HG02571 (cell line): ENCODE data around the gene PGBD2.
A peak's percentile ranks its signal among the peaks of the same experiment; 100 is the strongest.
"Not testable (repeated sequence)": the region's sequence is repeated elsewhere in the genome, so short reads cannot be mapped to it uniquely, and the experiment has no call there.

Experiments used
- ATAC-seq: cut with Tn5 transposase; IDR thresholded peaks from one replicate; pipeline ENCODE4 v1.9.1; 2021; ENCODE audit warnings: mild to moderate bottlenecking, moderate library complexity; ENCODE audit not compliant: unreplicated experiment

Gene PGBD2

DNA sequence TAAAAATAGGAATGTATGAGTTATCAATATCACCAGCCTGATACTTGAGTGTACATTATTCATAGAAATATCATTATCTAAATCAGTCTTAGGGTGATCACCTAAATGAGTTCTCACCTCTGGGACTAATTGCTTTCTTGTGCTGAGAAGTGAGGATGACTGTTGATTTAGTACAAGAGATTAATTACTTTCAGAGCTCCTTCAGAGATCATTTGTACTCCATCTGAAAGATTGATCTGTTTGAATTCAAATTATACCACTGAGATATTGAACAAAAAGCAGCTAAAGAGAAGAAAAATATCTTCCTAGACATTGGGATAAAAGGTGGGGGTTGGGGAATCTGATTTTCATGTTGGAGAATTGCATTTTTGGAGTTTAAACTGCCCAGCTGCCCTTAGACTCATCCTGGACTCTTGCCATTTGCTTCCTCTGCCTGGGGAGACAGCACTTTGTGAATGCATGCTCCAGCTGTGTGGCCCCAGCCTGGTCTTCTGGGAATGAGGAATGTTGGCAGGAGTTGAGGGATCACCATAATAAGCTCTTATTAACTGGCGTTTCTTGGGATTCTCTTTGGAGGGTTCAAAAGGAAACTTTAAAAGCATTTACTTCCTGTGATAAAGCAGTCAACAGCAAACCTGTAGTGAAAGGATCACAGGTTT lies 19.7 kb upstream of the PGBD2 start:
- ATAC-seq, result no peak

DNA sequence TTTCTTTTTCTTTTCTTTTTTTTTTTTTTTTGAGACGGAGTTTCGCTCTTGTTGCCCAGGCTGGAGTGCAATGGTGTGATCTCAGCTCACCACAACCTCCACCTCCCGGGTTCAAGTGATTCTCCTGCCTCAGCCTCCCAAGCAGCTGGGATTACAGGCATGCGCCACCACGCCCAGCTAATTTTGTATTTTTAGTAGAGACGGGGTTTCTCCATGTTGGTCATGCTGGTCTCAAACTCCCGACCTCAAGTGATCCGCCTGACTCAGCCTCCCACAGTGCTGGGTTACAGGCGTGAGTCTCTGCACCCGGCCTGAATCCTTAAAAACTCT lies 16.2 kb upstream of the PGBD2 start:
- not testable (repeated sequence) for ATAC-seq

DNA sequence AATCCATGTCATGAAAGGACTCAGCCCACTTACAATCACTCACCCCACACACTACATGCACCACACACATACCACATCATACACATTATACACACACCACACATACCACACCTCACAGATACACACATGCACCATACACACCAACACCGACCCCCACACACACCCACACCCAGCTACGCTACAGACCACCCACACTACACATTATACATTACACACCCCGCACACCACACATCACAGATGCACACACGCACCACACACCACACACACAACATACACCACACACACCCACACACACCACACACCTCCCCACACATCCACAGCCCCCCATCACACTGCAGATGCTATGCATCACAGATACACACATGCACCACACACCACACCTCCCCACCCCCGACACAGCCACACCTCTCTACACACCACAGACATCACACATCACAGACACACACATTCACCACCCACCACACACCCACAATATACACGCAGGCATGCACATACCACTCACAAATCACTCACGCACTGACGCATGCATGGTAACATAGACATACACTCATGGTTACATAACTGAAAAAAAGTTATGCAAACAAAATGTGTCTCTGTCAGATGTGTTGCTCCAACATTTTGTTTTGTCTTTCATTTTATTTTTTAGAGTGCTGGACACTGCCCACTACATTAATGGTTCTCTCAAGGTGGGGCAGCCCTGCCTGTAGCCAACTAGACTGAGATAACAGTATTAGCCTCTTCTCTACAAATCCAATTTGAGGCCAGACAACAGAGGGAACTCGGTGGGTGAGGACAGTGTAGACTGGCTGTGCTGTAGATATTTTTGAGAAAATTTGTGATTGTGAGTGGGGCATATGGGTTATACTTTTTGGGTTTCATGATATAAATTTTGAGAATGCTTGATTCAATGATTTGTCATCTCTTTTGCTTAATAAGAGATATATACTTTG lies 15.2 kb upstream of the PGBD2 start:
- ATAC-seq, result no peak

DNA sequence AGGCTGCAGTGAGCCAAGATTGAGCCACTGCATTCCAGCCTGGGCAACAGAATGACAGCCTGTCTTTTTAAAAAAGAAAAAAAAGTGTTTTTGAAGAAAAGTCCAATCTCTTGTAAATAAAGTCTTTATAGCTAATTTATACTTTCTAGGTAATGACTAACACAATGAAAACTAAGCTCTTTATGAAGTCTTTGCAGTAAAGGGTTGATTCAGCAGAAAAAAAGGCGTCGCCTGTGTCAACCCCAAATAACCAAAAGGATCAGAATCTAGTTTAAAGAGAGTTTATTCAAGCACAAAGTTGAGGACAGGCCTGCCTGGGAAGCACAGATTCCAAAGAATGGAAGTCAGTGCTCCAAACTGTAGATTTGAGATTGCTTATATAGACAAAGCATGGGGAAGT lies 14.3 kb upstream of the PGBD2 start:
- ATAC-seq, result no peak

DNA sequence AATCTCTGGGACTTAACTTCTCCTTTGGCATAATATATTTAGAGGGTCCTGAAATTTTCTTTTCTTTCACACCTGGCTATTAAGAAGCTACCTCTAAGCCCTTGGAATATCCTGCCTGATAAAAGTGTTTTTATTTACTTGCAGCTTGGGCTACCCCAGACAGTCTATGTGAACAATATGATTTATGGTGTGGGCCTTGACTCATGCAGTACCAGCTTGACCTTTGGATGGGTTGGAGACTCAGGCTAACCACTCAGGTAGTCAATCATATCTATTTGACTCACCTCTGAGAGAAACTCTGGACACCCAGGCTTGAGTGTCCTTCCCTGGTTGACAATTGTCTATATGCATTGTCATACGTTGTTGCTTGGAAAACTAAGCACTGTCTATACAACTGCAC lies 13.4 kb upstream of the PGBD2 start:
- ATAC-seq, result no peak

DNA sequence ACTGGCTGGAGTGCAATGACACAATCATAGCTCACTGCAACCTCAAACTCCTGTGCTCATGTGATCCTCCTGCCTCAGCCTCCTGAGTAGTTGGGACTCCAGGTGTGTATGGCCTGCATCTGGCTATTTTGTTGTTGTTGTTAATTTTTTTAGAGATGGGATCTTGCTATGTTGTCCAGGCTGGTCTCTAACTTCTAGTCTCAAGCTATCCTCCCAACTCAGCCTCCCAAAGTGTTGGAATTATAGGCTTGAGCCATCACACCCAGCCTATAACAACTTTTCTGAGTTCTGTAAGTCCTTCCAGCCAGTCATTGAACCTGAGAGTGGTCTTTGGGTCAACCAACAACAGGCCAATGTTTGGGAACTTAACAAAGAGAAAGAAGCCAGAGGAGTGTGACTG lies 11.2 kb upstream of the PGBD2 start:
- ATAC-seq, result no peak

DNA sequence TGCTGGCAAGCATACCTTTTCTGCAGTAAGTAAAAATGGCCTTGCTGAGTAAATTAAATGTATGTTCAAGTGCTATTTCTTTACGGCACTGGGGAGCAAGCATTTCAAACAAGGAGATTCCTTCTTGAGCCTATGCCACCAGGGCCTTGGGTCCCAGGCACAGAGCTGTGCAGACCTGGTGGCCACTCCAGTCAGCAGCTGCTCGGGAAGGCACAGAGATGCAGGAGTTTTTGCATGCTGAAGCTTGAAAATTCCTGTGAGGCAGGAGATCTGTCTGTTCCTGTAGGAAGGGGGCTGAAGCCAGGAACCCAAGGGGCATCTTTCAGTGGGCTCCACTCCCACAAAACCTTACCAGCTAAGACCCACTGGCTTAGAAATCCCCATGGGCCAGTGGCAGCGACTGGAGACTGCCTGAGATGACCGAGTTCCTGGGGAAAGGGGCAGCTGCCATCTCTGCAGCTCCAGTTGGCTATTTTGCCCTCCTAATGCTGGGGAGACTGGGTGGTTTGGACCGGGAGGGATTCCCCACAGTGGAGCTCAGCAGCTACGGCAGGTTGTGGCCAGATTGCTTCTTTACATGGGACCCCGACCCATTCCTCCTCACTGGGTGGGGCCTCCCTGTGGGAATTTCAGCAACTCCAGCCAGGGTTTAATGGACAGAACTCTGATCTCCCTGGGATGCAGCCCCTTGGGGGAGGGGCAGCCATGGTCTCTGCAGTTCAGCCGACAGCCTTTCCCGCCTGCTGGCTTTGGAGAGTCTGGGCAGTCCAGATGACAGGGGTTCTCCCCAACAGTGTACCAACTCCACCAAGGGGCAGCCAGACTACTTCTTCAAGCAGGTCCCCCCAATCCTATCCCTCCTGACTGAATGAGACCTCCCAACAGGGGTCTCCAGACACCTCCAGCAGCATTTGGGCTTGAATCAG lies 8.4 kb upstream of the PGBD2 start:
- no peak for ATAC-seq

DNA sequence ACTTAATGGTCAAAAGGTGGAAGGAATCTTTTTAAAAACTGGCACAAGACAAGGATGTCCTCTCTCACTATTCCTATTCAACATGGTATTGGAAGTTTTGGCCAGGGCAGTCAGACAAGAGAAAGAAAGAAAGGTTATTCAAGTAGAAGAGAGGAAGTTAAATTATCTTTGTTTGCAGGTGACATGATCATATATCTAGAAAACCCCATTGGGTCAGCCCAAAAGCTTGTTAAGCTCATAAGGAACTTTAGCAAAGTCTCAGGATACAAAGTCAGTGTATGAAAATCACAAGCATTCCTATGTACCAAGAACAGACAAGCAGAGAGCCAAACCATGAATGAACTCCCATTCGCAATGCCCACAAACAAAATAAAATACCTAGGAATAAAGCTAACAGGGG lies 5.4 kb upstream of the PGBD2 start:
- no peak for ATAC-seq

DNA sequence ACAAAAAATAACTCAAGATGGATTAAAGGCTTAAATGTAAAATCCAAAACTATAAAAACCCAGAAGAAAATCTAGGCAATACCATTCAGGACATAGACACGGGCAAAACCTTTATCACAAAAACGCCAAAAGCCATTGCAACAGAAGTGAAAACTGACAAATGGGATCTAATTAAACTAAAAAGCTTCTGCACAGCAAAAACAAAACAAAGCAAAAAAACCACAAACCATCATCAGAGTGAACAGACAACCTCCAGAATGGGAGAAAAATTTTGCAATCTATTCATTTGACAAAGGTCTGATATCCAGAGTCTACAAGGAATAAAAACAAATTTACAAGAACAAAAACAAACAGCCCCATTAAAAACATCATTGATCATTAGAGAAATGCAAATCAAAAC lies 4.5 kb upstream of the PGBD2 start:
- ATAC-seq, result no peak

DNA sequence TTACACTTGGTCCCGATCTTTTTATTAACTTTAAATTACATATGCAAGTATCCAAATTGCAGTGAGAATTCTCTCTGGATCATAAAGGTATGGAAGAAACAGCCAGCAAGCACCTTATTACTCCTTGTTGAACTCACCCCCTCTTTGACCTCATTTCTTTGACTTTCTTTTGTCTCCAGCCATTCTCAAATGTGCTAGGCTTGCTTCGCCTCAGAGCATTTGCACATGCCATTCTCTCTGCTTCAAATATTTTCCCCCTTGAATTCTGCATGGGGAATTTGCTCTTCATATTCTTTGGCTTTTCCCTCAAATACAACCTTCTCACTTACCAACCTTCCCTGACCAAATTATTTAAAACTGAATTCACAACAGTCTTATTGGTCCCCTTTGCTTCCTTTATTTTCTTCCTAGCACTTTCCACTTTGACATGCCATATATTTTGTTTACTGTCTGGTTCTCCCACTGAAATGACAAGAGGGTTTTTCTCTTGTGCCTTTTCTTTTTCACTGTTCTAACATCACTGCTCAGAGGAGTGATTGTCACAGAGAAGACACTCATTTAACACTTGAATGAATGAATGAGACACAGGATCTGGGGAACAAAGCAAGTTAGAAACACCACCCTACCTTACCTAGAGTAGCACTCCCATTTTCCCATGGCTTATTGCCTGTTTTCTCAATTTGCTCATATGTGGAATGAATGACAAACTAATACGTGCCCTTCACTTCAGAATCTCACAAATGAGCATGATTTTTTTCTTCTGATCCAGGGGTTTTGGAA lies 1.4 kb upstream of the PGBD2 start:
- no peak for ATAC-seq

DNA sequence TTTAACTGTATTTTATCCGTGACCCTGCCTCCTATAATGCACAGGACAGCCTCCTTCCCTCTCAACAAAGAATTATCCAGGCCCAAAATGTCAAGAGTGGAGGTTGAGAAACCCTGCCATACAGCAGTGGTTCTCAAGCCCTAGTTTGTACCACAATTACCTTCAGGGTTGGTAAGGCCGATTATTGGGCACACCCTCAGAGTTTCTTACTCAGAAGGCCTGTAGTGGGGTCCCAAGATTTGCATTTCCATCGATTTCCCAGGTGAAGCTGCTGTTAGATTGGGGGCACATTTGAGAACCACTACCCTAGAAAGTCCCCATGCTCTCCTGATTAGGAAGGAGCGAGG lies 400 bp upstream of the PGBD2 start:
- no peak for ATAC-seq

DNA sequence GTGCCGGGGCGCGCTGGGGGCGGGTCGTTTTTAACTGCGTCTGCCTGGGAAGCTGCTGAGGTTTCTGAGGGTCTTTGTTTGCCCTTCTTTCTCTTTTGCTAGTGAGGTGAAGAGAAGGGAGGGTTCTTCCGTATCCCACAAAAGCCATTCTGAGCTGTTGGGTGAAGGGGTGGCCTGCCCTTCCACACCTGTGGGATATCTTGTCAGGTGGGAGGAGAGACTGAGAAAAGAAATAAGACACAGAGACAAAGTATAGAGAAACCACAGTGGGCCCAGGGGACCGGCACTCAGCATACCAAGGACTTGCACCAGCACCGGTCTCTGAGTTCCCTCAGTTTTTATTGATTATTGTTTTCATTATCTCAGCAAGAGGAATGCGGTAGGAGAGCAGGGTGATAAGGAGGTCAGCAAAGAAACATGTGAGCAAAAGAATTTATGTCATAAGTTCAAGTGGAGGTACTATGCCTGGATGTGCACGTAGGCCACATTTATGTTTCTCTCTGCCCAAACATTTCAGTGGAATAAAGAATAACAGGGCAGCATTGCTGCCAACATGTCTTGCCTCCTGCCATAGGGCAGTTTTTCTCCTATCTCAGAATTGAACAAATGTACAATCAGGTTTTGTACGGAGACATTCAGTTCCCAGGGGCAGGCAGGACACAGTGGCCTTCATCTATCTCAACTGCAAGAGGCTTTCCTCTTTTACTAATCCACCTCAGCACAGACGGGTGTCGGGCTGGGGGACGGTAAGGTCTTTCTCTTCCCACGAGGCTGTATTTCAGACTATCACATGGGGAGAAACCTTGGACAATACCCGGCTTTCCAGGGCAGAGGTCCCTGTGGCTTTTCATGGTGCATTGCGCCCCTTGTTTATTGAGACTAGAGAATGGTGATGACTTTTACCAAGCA lies 972 bp downstream of the PGBD2 start:
- ATAC-seq, result peak; percentile 16

DNA sequence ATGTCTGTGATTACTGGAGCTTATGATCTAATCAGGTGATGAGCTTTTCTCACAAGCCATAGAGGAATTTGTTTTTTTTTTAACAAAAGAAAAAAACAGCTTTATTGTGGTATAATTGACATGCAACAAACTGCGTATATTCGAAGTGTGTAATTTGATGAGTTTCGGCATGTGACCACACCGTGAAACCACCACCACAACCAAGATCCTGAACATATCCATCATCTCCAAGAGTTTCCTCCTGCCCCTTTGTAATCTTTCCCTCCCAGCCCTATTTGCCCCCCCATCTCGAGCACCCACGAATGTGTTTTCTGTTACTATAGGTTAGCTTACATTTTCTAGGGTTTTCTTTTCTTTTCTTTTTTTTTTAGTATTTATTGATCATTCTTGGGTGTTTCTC lies 4.7 kb downstream of the PGBD2 start:
- ATAC-seq, result no peak

DNA sequence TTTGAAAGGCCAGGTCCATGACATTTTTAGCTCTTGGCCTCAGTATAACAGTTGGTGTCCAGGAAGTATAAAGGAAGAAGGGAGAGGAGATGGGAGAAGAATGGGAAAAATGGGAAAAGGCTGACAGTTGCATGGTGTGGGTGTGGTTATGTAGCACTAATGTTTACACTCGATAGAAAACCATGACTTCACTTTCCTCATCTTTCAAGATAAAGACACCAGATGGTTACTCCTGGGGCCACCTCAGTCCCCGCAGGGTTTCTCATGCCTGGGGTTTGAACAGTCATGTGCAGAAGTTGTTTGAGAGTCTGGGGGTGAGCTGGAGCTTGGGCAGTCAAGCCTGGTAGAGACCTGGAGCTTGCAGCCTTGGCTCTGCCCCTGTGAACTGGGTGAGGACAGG lies 7.9 kb downstream of the PGBD2 start:
- ATAC-seq, result no peak

DNA sequence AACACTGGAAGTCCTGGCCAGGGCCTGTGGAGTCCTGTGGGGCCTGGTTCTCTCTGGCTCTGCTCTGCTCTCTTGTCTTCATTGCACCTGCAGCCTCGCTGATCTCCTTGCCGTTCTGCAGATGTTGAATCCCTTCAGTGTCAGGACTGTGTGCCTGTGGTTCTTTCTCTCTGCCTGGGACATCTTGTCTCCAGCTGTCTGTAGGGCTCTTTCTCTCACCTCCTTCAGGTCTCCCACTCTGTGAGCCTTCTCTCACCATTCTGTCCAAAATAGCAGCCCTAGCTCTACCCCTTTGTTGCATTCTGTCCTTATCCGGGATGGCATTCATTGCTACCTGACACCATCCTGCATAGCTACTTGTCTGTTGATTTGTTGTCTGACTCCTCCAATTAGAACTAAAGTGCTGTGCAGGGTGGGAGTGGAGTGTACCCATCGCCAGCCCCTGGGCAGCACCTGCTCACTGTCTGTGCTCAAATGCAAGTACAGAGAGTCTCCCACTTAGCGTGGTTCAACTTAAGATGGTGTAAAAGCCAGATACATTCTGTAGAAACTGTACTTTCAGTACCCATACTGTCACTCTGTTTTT lies 8.9 kb downstream of the PGBD2 start:
- ATAC-seq, result no peak

DNA sequence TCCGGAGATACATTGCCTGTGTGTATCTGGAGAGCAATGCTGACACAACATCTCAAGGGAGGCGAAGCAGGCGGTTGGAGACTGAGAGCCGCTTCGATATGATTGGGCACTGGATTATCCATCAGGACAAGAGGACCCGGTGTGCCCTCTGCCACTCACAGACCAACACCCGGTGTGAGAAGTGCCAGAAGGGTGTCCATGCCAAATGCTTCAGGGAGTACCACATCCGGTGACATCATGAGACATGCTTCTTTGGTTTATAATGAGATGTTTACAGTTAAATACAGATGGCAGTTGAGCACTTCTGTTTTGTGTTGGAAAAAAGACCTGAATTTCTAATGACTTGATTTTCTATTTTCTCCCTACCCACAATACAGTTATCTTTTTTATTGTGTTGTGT lies 12.1 kb downstream of the PGBD2 start:
- ATAC-seq, result no peak

DNA sequence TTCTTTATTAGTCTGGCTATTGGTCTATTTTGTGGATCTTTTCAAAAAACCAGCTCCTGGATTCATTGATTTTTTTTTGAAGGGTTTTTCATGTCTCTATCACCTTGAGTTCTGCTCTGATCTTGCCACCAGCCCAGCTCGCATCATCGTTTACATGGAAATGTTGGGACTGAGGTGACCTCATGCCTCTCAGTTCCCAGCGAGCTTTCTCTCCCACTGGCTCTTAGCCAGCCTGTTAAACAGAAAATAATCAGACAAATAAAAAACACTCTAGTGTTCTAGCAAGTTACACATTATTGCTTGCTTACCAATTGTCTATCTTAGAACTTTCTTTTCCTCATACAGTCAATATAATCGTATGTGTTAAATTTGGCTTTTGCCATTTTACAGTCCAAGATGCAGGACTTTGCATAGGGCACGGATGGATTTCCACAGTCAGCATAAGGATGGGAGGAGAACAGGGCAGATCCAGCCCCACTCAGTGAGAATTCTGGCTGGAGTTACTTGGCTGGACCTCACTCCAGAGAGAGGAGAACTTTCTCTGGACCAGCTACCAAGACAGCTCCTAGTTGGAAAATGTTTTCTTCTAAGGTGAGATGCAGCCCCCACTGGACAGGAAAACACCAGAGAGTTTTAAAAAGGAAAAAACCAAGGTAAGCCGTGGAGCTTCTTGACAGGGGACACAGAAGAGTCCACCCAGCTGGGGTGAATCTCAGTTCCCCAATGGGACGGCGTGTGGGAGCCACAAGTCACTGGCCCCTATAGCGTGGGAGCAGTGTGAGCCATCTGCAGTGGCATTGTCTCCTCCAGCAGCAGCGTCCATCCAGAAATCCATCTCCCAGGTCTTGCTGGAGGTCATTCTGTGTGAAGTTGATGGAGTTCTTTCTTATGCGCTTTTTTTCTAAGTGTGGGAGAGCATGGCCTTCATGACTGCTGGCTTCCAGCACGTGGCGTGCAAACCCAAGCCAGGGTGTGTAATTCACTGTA lies 17.6 kb downstream of the PGBD2 start:
- no peak for ATAC-seq
